HG03175 (cell line): Measurements from ENCODE around the gene ABCA3.
"Not testable (repeated sequence)": the region's sequence is repeated elsewhere in the genome, so short reads cannot be mapped to it uniquely, and the experiment has no call there.

Experiments
- ATAC-seq: cut with Tn5 transposase; IDR thresholded peaks from one replicate; pipeline ENCODE4 v1.9.1; 2021; ENCODE audit warnings: mild to moderate bottlenecking, moderate library complexity; ENCODE audit not compliant: unreplicated experiment

Gene ABCA3

DNA sequence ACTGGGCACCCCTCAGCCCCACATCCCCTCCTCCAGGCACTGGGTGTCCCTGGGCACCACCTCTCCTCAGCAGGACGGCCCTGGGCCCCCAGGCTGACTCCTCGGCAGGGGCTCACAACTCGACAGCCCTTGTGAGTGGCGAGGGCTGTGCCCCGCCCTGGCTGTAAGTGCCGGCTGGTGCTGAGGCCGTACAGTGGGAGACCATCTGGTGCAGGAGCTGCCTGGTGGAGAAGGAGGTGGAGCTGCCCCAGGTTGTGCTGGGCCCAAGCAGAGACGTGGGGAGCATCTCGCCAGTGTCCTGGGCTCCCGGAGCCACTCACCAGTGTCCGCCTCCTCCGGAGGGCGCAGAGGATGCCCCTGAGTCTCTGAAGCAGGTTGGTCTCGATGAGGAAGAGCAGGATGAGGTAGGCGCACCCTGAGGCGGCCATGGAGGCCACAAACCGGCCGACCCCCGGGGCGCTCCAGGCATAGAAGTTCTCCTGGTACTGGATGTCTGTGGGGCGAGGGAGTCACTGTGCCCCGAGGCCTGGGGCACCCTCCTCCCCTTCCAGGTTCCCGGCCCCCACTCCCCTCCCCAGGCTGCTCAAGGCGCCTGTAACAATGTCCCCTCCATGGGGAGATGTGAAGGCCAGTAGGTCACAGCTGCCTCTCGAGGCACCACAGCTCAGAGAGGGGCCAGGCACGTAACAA is 57.5 kb downstream of the ABCA3 start:
- no peak for ATAC-seq

- ATAC-seq: no peak
Observed at GRCh38 chr16:2282262-2282661, 58.3 kb downstream of the ABCA3 start.

DNA sequence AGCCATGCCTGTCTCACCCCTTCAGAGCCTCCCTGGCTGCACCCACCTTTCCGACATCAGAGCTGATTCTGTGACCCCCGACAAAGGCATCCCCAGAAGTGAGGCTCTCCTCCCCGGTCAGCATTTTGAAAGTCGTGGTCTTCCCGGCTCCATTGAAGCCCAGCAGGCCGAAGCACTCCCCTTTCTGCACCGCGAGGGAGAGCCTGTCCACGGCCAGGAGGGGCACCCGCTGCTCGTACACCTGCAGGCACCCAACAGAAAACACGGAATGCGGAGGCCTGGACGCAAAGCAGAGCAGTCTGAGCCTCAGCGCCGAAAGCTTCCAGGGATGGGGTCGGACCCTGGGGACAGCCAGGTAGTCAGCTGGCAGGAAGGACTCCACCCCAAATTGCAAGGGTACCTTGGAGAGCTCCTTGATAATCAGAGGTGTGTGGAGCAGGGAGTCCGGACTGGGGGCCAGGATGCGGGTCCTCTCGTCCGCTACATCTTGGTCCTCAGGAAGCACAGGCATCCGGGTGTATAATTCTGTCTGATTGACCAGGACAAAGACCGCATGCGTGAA is 59.5 kb downstream of the ABCA3 start:
- ATAC-seq: no peak

DNA sequence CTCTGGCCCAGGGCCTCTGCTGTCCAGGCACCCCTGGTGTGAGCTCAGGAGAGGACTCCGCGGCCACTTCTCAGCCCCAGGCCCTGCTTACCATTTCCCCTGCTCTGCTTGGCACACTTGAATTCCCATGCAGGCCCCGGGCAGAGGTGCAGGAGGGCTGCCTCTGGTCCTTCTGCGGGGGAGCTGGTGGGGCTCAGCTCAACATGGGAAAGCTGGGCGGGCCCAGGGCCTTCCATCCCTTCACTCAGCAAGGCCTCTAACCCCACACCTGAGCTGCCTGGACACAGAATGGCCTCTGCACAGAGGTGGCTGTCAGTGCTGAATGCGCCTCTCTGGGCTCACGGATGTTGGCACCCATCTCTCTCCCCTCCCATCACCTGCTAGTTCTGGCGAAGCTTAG is 60.1 kb downstream of the ABCA3 start:
- no peak for ATAC-seq

- ATAC-seq: no peak
Observed at GRCh38 chr16:2278956-2279800, 61.4 kb downstream of the ABCA3 start.

DNA sequence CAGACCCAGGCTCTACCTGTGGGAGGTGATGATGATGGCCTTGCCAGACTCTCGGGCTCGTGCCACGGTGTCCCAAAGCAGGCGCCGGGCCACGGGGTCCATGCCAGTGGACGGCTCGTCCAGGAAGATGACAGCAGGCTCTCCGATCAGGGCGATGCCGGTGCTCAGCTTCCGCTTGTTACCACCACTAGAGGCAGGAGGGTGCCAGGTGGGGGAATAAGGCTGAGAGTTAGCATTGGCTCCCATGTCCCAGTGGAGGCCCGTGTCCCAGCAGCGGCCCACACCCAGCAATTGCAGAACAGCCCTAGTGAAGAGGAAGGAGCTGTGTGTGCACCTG is 62.3 kb downstream of the ABCA3 start:
- ATAC-seq: no peak

- ATAC-seq: no peak
Observed at GRCh38 chr16:2277466-2278271, 62.9 kb downstream of the ABCA3 start.

DNA sequence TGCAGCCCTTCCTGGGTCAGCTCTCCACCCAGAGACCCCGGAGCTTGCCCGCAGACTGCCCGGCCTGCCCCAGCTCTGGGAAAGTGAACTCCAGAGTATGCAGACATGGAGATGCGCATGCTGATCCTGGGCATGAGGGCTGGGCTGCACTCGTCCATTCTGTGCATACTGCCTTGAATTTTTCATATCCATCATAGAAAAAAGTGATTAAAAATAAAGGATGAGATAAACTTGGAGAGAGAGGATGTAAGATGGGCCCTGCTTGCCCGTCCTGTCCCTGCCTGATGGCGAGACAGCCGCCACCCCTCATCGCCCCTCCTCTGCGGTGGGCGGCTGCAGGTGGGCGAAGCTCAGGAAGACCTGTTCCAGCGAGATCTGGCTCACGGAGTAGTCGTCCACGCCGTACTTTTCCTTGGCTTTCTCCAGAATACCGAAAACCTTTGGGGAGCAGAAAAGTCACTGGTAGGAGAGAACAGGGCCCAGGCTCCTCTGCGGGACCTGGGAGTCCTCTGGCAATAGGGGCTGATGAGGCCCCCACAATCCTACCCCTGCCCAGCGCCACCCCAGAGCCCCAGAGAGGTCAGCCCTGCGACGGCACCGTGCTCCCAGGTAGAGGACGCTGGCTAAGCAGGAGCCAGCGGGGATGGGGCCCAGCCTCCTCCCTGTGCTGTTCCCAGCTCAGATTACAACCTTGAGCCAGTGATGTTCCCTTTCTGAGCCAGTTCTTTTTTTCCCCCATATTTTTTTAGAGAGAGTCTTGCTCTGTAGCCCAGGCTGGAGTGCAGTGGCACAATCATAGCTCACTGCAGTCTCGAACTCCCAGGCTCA is 63.9 kb downstream of the ABCA3 start:
- no peak for ATAC-seq

GRCh38 chr16:2275476-2276367 is 64.8 kb downstream of the ABCA3 start:
- no peak for ATAC-seq

DNA sequence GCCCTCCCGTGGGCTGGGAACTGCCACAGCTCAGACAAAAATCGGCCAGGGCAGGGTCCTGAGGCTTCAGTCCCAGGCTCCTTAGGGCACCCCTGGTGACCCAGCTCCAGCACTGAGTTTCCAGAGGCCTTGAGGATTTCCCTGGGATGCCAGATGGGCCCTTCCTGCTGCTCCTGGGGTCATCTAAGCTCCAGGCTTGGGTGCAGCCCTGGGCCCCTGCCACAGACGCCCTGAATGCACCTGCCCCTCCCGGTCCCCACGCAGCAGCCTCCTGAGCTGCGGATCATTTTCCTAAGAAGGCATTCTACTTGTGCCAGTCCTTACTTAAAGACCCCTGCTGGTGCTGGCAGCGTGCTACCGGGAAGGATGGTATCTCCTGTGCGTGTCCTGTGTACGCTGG is 66.6 kb downstream of the ABCA3 start:
- ATAC-seq: no peak

DNA sequence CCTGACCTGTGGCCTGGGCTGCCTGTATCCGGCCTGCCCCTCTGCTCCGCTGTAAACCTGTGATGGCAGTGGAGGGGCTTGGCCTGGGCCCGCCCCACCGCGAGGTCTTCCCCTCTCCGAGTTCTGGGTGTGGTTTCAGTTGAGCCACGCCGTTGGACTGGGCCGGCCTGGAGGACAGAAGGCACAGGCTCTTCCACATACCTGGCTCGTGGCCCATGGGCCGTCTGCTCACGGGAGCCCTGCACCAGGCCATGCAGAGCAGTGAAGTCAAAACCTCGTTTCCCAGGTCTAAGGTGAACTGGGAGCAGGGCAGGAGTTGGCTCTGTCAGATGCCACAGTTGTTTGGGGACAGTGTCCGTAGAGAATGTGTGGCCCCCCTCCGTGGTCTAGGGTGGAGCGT is 67.0 kb downstream of the ABCA3 start:
- ATAC-seq: no peak

DNA sequence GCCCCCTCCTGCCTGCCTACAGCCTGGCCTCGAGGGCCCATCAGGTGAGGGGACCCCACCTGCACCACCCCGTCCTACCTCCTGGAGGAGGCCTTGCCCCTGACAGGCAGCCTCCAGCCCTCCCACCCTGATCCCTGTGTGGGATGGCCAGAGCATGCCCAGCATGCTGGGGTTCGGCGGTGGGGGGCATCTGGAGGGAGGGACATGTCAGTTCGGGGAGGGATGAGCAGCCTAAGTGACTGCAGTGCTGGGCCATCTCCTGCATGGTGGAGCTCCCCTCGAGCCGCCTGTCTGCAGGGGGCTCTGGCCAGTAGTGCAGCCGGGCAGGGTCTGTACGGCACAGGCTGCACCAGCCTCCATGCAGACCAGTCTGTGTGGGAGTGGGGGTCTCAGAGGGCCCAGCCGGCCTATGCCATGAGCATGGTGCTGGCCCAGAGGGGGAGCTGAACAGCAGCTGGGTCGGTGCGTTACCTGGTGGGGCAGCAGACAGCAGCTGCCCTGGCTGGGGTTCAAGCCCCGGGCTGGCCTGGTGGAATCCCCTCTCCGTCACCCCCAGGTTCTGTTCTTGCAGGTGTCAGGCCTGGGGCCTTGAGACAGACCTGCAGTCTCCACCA is 68.6 kb downstream of the ABCA3 start:
- no peak for ATAC-seq

DNA sequence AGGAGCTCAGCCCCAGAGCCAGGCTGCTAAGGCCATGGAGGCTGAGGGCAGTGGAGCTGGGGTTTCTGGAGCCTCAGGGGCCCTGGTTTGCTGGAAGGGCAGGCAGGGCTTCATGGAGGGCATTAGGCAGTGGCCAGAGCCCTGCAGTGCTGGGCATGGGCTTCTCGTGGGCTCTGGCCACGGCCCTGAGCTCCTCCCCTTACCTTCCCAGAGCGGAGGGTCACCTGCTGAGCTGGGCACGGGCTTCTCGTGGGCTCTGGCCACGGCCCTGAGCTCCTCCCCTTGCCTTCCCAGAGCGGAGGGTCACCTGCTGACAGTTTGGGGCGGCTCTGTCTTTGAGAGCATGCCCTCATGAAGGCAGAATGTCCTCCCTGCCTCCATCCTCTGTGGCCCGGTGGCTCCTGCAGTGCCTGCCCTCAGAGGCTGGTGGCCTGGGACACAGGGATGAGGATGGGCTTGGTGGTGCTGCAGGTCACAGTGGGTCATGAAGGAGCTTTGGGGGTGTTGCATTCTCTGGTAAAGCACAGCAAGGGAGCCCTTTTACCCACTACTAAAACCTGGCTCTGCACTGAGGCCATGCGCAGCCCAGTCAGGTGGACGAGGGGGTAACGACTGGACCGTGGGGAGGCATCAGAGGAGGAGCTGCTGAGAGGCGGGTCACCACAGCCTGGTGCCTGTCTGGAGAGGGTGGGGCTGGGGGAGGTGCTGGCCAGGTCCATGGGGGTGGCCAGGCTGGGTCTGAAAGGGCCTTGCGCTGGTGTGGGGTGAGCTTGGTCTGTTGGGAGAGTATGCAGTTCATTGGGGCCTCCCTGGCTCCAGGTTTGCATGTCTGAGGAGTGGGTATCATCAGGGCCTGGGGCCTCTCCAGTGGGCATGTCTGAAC is 69.7 kb downstream of the ABCA3 start:
- no peak for ATAC-seq

DNA sequence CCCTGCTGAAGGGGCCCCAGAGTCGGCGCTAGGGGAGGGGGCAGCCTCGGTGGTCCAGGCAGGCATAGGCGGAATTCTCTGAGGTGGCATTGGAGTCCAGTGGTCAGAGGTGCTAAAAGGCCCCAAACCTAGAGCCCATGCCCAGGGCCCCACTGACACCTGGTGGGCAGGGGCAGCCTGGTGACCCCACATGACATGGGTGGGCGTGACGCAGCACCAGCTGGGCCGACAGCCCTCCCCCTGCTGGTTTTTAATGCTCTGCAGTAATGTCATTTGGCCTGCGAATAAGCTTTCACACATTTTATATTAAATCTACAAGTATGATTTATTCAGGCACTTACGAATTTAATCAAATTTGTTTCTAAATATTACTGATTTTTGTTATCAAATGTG is 70.5 kb downstream of the ABCA3 start:
- no peak for ATAC-seq

GRCh38 chr16:2267913-2268666 is 72.4 kb downstream of the ABCA3 start, which contains the start of gene RNPS1:
RNPS1 (minus strand) TSS chr16:2268126; CDS start chr16:2264643, 3,483 bp downstream.
- peak; percentile 80 for ATAC-seq

- ATAC-seq: peak; percentile 65
Observed at GRCh38 chr16:2267505-2267912, 73.0 kb downstream of the ABCA3 start.

- not testable (repeated sequence) for ATAC-seq
Observed at GRCh38 chr16:2266887-2267286, 73.6 kb downstream of the ABCA3 start.
